ENCODE results near the gene PRDM4.
"Not testable (repeated sequence)": the region's sequence is repeated elsewhere in the genome, so short reads cannot be mapped to it uniquely, and the experiment has no call there.

Gene PRDM4

DNA sequence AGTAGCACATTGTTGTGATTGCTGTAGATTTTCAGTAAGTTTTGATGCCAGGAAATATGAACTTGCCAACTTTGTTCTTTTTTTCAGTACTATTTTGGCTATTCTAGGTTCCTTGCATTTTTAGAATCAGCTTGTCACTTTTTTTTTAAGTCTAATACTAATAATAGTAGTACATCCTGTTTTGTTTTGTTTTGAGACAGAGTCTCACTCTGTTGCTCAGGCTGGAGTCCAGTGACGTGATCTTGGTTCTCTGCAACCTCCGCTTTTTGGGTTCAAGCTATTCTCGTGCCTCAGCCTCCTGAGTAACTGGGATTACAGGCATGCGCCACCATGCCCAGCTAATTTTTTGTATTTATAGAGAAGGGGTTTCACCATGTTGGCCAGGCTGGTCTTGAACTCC, 58.8 kb downstream of the PRDM4 start:
- no peak for DNase-seq (ENCODE audit: extremely low read depth in 1 of 2, low read depth in 1 of 2)

DNA sequence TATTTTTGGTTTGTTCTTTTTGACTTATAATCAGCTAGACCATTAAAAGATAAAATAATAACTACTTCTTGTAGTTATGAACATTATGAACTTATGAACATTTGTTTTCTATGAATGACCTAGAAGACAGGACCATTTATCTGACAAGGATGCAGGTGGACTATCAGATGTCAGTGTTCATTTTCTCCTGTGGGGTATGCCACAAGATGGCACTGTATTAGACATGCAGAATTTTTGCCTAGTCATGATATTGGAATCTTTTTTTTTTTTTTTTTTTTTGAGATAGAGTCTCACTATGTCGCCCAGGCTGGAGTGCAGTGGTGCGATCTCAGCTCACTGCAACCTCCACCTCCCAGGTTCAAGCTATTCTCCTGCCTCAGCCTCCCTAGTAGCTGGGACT, 65.2 kb downstream of the PRDM4 start:
- DNase-seq (ENCODE audit: extremely low read depth in 1 of 2, low read depth in 1 of 2): not testable (repeated sequence)

DNA sequence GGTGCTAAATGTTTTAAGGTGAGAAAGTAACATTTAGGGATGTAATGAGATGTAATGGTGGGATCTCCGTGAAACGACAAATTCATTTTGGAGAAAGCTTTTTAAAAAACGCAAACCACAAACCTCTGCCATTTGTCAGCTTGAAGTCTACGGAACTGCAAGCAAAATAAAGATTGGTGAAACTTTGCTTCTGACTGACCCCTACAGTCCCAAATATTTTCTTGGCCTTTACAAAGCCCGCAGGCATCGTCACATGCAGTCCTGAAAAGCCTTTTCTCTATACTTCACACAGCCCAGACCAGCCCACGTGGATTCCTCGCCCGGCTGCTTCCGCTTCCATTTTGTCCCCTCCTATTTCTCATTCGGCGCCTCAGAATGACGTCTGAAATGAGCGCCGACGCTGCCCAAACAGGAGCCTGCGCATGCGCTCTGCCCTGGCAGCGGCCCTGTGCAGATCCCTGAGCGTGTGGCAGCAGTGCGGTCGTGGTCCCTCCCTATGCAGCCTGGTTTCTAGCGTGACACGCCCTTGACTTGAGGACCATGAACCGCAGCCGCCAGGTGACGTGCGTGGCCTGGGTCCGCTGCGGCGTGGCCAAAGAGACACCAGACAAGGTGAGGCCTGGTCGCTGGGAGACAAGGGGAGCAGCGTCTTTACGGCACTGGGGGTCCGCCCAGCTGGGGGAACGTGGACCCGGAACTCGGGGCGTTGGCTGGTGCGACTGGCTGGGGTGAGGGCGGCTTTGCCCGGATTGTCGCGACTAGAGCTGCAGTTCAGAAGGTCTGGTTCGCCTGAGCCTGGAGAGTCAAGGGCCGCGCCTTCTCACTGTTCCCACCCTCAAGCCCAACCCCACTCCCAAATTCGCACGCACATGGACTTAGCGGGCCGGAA, 75.3 kb downstream of the PRDM4 start, which contains the start of gene PWP1:
Gene PWP1, plus strand, starts transcription at position 440 of the 889 bp plus-strand sequence. Its CDS starts 101 bp downstream, at position 541.
- peak; percentile 88 to 91 for DNase-seq (ENCODE audit: extremely low read depth in 1 of 2, low read depth in 1 of 2)

DNA sequence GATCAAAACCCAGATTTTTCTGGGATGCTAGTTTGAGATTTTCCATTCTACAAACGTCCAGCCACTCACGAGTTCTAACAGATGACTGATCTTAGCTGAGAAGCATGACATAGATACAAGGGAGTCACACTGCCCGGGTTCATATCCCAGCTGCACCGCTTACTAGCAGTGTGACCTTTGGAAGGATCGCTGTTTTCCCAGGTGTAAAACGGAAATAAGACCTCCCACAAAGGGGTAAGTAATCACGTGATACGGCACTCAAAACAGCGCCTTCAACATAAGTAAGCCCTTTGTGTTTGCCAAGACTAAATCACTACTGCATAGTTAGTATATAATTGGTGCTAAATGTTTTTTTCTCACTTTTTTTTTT, 76.0 kb downstream of the PRDM4 start:
- DNase-seq (ENCODE audit: extremely low read depth in 1 of 2, low read depth in 1 of 2): no peak

DNA sequence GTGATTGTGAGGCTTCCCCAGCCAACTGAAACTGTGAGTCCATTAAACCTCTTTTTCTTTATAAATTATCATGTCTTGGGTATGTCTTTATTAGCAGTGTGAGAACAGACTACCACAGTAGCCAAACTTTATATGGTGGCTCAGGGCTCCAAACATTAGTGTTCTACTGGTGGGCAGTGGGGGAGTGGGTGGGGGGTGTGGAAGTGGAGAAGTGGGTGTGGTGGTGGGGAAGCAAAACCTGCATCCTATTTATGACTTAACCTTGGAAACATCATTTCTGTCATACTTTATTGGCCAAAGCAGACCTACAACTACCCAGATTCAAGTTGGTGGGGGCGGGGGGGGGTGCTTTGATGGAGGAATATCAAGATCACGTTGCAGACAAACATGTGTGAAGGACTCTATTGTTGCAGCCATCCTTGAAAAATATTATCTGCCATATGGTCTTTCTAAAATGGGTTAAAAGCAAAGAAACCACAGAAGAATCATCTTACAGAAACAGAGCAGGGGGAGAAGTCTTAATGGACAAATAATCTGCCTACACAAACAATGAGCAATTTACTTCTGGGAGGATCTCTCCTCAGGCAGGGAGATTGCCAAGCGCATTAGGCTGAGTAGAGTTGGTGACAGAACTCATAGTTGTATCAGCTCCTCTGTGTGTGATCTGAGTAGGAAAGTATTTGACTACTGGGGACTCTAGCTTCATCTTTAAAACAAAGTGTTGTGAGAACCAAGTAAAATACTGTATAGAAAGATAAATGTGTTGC, 76.7 kb downstream of the PRDM4 start:
- DNase-seq (ENCODE audit: extremely low read depth in 1 of 2, low read depth in 1 of 2): no peak

All from activated CD8-positive, alpha-beta memory T cell treated with anti-CD3 and anti-CD28 coated beads for 1 hour (primary cell).